ENCODE measurements around the gene BOD1L1.

DNA sequence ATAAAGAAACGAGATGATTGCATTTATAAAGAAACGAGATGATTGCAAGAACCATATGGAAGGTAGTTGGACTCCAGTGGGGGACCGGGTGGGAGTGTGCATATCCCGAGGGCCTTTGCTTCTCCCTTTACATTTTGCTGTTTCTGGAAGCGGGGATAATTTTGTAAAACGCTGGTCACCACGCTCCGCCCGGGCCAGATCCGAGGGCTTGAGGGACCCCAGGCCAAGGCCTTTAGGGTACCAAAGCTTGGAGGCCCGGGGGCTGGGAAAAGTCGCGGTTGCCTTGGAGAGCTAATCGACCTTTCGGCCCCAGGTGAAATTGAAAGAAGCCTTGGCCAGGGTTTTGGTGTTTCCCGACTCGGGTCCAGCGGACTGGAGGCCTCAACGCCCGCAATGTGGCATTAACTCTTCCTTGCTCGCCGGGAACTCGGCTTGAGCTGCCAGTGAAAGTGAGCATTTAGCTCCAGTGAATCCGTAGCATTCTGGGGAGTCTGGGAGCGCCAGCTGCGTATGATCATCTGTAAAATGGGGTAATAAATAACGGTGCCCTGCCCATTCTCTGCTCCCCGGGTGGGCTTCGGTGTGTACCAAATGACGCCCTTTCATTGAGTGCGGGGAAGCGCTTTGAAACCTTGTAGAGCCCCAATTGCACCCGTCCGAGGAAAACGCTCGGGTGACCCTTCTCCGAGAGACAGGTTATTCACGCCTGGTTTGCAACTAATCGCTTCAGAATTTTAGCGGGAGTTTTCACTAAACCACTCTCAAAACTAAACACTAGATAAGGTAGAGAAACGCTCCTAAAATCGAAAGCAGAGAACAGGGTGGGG lies 87.7 kb downstream of the BOD1L1 start:
- TF ChIP-seq REST (IDR thresholded peaks at IDR 0.05; ENCODE audit: insufficient read depth in 1 of 2, low read depth in 2 of 2, low read length in 1 of 2) = no peak
- TF ChIP-seq, protein P1, sequence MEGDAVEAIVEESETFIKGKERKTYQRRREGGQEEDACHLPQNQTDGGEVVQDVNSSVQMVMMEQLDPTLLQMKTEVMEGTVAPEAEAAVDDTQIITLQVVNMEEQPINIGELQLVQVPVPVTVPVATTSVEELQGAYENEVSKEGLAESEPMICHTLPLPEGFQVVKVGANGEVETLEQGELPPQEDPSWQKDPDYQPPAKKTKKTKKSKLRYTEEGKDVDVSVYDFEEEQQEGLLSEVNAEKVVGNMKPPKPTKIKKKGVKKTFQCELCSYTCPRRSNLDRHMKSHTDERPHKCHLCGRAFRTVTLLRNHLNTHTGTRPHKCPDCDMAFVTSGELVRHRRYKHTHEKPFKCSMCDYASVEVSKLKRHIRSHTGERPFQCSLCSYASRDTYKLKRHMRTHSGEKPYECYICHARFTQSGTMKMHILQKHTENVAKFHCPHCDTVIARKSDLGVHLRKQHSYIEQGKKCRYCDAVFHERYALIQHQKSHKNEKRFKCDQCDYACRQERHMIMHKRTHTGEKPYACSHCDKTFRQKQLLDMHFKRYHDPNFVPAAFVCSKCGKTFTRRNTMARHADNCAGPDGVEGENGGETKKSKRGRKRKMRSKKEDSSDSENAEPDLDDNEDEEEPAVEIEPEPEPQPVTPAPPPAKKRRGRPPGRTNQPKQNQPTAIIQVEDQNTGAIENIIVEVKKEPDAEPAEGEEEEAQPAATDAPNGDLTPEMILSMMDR (IDR thresholded peaks at IDR 0.05) = no peak
- no peak for TF ChIP-seq POLR2AphosphoS5 (IDR thresholded peaks at IDR 0.05; ENCODE audit: low read depth, low read length)
